ENCODE measurements around the gene RBM17.
A peak's percentile ranks its signal among the peaks of the same experiment; 100 is the strongest.
"Not testable (repeated sequence)": the region's sequence is repeated elsewhere in the genome, so short reads cannot be mapped to it uniquely, and the experiment has no call there.

The RBM17 gene

GRCh38 chr10:6141296-6142151 lies 52.7 kb downstream of the RBM17 start:
- no peak overlapping the region for H3K27ac ChIP-seq
- TF ChIP-seq ZFX (IDR thresholded peaks at IDR 0.05), result no peak
- TF ChIP-seq CTCF (conservative IDR thresholded peaks at IDR 0.05), result no peak

GRCh38 chr10:6142186-6142585 lies 53.4 kb downstream of the RBM17 start:
- not testable (repeated sequence) for H3K27ac ChIP-seq

- no peak overlapping the region for H3K27ac ChIP-seq
- no peak for TF ChIP-seq ZFX (IDR thresholded peaks at IDR 0.05)
- no peak for TF ChIP-seq CTCF (conservative IDR thresholded peaks at IDR 0.05)
These were observed 53.8 kb downstream of the RBM17 start for GRCh38 chr10:6142644-6143043.

- no peak for TF ChIP-seq ZFX (IDR thresholded peaks at IDR 0.05)
- TF ChIP-seq CTCF (conservative IDR thresholded peaks at IDR 0.05), result no peak
- no peak overlapping the region for H3K27ac ChIP-seq
These were observed 54.3 kb downstream of the RBM17 start for GRCh38 chr10:6143181-6143580.

GRCh38 chr10:6144406-6145165 lies 55.8 kb downstream of the RBM17 start:
- no peak for TF ChIP-seq CTCF (conservative IDR thresholded peaks at IDR 0.05)
- TF ChIP-seq ZFX (IDR thresholded peaks at IDR 0.05), result no peak
- peak overlapping the region; percentile 72 for H3K27ac ChIP-seq

- no peak for TF ChIP-seq CTCF (conservative IDR thresholded peaks at IDR 0.05)
- peak; percentile 47; the same call in 1 of the 2 replicates for TF ChIP-seq ZFX (IDR thresholded peaks at IDR 0.05)
- peak overlapping the region; percentile 72 for H3K27ac ChIP-seq
These were observed 56.5 kb downstream of the RBM17 start for GRCh38 chr10:6145166-6145987.

GRCh38 chr10:6146013-6146785 lies 57.4 kb downstream of the RBM17 start:
- TF ChIP-seq ZFX (IDR thresholded peaks at IDR 0.05) (no peak), CTCF (conservative IDR thresholded peaks at IDR 0.05) (no peak)
- no peak overlapping the region; the same call in 1 of the 2 replicates for H3K27ac ChIP-seq

Measured in C4-2B (cell line).